ENCODE results near the gene MOV10.
A peak's percentile ranks its signal among the peaks of the same experiment; 100 is the strongest.

Gene MOV10

GRCh38 chr1:112712701-112713128, 38.3 kb downstream of the MOV10 start:
- peaks cover 42% of the 10 kb centered on the region for H3K27me3 ChIP-seq (ENCODE audit: insufficient read depth, poor library complexity, severe bottlenecking)

DNA sequence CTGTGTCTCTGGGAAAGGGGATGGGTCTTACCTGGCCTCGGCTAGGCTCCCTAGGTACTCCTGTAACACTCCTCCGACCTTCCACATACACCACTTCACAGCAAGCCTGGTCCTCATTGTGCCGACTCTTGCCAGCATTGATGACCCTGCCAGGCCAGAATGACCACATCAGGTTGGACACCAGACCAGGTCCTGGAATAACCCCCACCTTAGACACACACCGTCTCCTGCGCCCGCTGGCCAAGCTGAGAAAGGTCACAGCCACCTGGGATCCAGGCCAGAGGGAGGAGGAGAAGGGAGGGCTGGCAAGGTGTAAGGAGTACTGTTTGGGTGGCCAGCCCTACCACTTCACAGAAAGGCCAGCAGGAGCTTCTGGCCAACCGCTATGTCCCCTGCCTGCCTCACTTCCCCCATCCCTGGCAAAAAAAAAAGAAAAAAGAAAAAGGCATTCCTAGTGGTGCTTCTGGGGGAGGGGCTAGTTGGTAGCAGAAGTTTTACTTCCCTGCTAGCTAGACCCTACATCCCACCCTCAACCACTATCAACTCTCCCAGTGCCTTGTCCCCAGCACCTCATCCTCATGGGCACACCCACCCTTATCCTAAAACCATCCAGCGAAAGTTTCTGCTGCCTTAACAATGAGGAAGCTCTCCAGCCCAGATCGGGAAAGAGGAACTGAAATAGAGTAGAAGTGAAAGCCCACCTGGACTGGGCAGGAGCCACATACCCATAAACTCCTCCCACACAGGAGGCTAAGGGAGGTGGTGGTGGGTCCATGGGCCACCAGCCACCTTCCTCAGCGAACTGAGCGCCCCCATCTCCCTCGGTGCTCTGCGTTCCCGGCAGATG, 39.2 kb downstream of the MOV10 start:
- H3K27ac ChIP-seq (replicated peaks): no peak overlapping the region
- H3K27me3 ChIP-seq (ENCODE audit: insufficient read depth, poor library complexity, severe bottlenecking): peaks cover 39% of the 10 kb centered on the region
- peak; percentile 53 to 58 for DNase-seq (ENCODE audit: low read depth in 1 of 2, low spot score in 1 of 2)
- H3K4me3 ChIP-seq (replicated peaks; ENCODE audit: insufficient read depth, low read length): peak overlapping the region; percentile 47
- TF ChIP-seq CTCF (IDR thresholded peaks at IDR 0.05; ENCODE audit: insufficient read depth, low read length) (no peak), SPI1 (IDR thresholded peaks at IDR 0.05; ENCODE audit: borderline replicate concordance, low read depth) (peak; percentile 98)

More at GRCh38 chr1:112712701-112713128, 38.3 kb downstream of the MOV10 start:
- TF ChIP-seq CTCF (IDR thresholded peaks at IDR 0.05; ENCODE audit: insufficient read depth, low read length) (no peak), POLR2AphosphoS5 (IDR thresholded peaks at IDR 0.05; ENCODE audit: low read depth) (no peak), SPI1 (IDR thresholded peaks at IDR 0.05; ENCODE audit: borderline replicate concordance, low read depth) (no peak), GABPA (IDR thresholded peaks at IDR 0.05; ENCODE audit: low read depth) (no peak)
- TF ChIP-seq, protein P1, sequence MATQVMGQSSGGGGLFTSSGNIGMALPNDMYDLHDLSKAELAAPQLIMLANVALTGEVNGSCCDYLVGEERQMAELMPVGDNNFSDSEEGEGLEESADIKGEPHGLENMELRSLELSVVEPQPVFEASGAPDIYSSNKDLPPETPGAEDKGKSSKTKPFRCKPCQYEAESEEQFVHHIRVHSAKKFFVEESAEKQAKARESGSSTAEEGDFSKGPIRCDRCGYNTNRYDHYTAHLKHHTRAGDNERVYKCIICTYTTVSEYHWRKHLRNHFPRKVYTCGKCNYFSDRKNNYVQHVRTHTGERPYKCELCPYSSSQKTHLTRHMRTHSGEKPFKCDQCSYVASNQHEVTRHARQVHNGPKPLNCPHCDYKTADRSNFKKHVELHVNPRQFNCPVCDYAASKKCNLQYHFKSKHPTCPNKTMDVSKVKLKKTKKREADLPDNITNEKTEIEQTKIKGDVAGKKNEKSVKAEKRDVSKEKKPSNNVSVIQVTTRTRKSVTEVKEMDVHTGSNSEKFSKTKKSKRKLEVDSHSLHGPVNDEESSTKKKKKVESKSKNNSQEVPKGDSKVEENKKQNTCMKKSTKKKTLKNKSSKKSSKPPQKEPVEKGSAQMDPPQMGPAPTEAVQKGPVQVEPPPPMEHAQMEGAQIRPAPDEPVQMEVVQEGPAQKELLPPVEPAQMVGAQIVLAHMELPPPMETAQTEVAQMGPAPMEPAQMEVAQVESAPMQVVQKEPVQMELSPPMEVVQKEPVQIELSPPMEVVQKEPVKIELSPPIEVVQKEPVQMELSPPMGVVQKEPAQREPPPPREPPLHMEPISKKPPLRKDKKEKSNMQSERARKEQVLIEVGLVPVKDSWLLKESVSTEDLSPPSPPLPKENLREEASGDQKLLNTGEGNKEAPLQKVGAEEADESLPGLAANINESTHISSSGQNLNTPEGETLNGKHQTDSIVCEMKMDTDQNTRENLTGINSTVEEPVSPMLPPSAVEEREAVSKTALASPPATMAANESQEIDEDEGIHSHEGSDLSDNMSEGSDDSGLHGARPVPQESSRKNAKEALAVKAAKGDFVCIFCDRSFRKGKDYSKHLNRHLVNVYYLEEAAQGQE (IDR thresholded peaks at IDR 0.05; ENCODE audit: insufficient replicate concordance, low read depth): no peak
- H3K4me3 ChIP-seq (replicated peaks; ENCODE audit: insufficient read depth, low read length): no peak overlapping the region
- no peak for DNase-seq (ENCODE audit: low read depth in 1 of 2, low spot score in 1 of 2)
- H3K27ac ChIP-seq (replicated peaks): no peak overlapping the region

- Histone ChIP-seq H3K27ac (replicated peaks) (no peak overlapping the region), H3K27me3 (ENCODE audit: insufficient read depth, poor library complexity, severe bottlenecking) (peaks cover 32% of the 10 kb centered on the region), H3K4me3 (replicated peaks; ENCODE audit: insufficient read depth, low read length) (peak overlapping the region; percentile 47)
- DNase-seq (ENCODE audit: low read depth in 1 of 2, low spot score in 1 of 2): no peak
- TF ChIP-seq SPI1 (IDR thresholded peaks at IDR 0.05; ENCODE audit: borderline replicate concordance, low read depth) (no peak), GABPA (IDR thresholded peaks at IDR 0.05; ENCODE audit: low read depth) (no peak), CTCF (IDR thresholded peaks at IDR 0.05; ENCODE audit: insufficient read depth, low read length) (no peak), POLR2AphosphoS5 (IDR thresholded peaks at IDR 0.05; ENCODE audit: low read depth) (no peak)
- TF ChIP-seq, protein P1 (IDR thresholded peaks at IDR 0.05; ENCODE audit: insufficient replicate concordance, low read depth): no peak
Measured at GRCh38 chr1:112714313-112715263, 40.1 kb downstream of the MOV10 start.

Measured in HL-60 (cell line).